GM18909 (cell line): ENCODE results near the gene MILR1.
A peak's percentile ranks its signal among the peaks of the same experiment; 100 is the strongest.
"Not testable (repeated sequence)": the region's sequence is repeated elsewhere in the genome, so short reads cannot be mapped to it uniquely, and the experiment has no call there.

ENCODE experiments used
- ATAC-seq: cut with Tn5 transposase; IDR thresholded peaks from one replicate; pipeline ENCODE4 v1.9.1; 2021; ENCODE audit warnings: mild to moderate bottlenecking; ENCODE audit not compliant: unreplicated experiment, poor library complexity

The MILR1 gene

DNA sequence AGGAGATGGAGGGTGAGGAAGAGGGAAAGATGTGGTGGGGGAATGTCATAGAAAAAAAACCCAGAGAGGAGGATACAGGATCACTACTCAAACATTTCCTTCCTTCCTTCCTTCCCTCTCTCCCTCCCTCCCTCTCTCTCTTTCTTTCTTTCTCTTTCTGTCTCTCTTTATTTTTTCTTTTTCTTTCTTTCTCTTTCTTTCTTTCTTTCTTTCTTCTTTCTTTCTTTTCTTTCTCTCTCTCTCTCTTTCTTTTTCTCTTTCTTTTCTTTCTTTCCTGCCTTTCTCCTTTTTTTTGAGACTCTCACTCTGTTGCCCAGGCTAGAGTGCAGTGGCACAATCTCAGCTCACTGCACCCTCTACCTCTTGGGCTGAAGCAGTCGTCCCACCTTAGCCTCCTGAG, 17.9 kb downstream of the MILR1 start:
- ATAC-seq = not testable (repeated sequence)

DNA sequence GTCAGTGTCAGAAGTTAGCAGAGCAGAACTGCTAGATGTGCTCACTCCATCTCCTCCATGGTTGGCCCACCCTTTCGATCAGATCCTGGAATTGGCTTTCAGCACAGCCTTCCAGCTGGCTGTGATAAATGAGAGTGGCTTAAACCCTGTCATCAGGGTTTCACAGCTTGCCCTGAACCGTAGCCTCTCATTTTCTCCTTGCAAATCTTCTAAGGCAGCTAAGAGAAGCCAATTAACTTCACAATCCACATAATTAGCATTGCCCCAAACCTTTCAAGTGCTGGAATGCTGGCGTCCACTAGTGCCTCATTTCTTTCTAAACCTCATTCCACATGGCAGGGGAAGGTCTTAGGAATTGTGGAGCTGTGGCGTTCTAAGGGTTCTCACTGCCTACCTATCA, 21.7 kb downstream of the MILR1 start:
- no peak for ATAC-seq

DNA sequence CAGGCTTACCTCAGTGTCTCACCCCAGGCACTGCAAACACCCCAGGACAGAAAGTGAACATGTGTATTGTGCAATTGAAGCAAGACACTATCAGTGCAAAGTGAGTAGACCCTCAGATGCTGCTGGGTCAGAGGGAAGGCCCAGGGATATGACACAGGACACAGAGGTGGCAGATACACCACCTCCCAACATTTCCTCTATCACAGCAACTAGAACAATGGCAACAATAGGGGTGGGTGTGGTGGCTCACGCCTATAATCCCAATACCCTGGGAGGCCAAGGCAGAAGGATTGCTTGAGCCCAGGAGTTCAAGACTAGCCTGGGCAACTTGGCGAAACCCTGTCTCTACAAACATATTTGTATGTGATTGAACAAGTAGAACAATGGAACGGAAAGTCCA, 22.5 kb downstream of the MILR1 start:
- no peak for ATAC-seq

DNA sequence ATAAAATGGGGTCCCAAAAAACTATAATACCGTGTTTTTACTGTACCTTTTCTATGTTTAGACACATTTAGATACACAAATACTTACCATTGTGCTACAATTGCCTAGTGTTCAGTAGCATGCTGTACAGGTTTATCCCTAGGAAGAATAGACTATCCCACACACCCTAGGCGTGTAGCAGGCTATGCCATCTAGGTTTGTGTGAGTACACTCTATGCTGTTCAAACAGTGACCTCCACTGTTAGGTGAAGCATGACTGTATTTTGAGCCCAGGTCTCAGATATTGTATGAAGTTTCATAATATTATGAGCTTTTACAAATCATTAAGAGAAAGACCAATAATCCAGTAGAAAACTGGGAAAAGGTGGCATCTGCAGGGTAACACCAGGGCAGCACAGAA, 23.6 kb downstream of the MILR1 start:
- ATAC-seq = no peak

DNA sequence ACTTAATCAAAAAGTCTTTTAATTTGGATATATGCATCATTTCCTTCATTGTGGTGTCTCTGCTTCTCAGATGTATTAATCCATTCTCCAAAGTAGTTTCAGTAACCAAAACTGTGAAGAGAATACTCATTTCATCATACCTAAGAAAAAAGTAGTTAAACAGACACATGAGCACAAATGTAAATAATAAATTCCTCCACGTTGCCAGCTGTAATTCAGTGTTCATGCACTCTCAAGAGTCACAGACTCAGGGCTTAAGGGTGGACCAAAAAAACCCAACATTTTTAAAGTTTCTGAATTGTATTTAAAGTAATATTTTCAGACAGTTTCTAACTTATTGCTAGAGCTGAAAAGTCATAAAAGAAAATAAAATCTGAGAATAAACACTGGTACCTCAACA, 28.9 kb downstream of the MILR1 start:
- ATAC-seq = no peak

DNA sequence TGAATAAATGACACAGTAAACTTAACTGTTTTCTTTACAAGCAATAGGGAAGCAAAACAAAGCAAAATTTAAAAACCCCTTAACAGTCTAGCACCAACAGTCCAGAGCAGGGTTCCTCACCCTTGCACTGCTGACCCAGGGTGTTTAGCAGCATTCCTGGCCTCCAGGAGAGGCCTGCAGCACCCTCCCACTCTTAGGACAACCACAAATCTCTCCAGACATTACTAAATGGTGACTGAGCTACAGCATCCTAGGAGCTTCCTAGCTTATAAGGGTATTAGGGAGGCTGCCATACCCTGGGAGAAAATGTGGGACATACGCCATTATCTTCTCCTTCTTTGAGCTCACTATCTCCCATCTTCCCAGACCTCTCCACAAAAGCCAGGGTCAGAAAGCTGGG, 32.0 kb downstream of the MILR1 start:
- ATAC-seq = no peak

DNA sequence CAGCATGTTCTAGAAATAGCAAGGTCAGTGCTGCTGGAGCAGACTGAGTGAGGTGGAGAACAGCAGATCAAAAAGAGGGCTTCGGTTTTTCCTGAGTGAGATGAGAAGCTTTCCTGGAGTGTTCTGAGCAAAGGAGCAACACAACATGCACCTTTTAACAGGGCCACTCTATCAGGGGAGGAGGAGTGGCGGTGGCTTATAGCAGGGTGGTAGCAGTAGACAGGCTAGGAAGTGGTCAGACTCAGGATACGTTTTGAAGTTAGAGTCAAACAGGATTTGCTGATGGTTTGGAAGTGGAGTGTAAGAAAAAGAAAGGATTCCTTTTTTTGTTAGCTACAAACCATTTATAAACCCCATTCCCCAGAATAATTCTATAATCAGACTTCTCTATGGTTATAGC, 35.5 kb downstream of the MILR1 start:
- ATAC-seq = no peak

DNA sequence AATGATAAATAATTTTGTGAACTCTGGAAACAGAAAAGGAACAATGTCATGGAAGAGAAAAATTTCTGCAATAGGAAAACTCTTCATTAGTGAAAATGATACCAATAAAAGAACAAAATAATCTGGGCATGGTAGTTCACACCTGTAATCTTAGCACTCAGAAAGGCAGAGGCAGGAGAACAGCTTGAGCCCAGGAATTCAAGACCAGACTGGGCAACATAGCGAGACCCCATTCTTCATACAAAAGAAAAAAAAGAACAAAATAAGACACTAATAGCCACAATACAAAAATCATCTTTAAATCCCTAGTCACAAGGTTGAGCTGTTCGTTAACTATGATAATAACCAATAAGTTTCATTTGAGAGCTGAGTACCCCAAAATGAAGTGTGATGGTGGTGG, 39.4 kb downstream of the MILR1 start:
- no peak for ATAC-seq

DNA sequence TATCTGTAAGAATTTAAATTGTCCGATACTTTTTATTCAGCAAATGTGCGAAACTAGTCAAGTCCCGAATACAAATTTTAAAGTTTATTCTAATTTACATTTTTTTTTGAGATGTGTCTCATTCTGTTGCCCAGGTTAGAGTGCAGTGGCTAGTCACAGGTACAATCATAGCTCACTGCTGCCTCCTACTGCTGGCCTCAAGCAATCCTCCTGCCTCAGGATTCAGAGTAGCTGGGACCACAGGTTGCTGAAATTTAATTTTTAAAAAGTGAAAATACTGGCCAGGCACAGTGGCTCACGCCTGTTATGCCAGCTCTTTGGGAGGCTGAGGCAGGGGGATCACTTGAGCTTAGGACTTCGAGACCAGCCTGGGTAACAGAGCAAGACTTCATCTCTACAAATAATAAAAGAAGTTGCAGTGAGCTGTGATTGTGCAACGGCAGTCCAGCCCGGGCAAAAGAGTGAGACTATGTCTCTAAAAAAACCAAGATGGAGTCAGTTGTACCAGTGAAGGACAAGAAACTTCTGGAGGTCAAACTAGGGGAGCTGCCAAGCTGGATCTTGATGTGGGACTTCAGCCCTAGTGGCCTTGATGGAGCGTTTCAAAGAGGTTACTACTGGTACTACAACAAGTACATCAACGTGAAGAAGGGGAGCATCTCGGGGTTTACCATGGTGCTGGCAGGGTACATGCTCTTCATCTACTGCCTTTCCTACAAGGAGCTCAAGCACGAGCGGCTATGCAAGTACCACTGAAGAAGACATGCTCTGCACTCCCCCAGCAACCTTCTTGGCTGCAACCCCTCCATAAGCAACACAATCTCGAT, 42.3 kb downstream of the MILR1 start:
- no peak for ATAC-seq

DNA sequence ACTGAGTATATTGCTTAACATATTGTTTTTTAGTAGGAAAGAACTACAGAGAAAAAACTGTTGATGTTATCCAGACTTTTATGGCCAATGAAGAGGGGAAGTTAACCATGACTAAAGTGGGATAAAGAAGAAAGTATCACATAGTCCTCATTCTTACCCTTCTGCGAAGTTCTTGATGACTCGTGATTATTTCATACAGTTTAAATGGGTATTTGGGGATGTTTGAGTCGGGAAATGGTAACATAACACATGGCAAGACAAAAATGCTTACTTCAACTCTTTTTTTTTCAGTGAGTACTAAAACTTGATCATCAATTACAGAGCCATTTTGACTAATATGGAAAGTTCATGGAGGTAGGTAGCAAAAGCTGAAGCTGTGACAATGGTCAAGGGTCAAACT, 43.1 kb downstream of the MILR1 start:
- no peak for ATAC-seq

DNA sequence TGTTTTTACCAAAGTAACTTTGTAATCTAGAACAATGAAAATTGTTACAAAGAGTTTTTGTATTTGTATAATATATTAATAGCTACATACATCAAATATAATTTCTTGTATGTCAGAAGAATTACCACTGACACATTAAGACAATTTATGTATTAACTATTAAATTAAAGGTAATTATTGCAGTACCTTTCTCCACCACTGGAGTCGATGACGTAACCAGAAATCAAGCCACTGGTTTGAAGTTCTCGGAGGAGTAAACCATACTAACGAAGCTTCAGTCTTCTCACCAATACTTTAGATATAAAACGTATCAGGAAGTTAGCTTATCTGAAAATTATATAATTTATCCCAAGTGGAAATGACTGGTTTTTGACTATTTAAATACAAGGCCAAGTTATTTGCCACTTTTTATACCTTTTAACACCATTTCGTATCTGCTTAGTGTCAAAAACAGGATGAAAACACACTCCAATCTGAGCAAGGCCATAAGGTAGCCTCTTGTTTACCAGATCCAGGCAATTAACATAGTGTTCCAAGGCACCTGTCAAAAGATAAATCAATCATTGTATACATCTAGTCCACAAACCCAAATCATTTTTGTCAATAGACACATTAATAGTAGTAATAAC, 43.7 kb downstream of the MILR1 start:
- ATAC-seq = no peak

DNA sequence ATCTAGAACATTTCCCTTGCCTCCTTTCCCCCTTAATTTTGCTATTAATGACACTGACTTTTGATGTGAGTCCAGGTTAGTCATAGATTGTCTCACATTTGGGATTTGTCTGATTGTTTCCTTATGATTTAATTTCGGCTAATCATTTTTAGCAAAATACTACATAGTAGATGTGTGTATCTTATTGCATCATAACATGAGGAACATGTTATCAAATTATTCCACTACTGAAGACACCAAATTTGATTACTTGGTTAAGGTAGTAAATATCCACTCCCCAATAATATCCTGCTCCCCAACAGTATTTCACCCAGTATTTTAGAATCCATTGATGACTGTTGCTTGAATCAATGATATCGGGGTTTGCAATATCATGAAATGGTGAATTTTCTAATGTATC, 45.2 kb downstream of the MILR1 start:
- ATAC-seq = no peak

DNA sequence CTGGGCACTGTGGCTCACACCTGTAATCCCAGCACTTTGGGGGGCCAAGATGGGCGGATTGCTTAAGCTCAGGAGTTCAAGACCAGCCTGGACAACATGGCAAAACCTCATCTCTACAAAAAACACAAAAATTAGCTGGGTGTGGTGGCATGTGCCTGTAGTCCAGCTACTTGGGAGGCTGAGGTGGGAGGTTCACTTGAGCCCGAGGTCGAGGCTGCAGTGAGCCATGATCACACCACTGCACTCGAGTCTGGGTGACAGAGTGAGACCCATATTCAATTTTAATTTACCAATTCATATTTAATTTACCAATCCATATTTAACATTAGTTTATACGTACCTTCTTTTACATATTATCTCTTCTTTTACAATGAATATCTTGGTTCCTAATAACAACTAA, 46.4 kb downstream of the MILR1 start:
- not testable (repeated sequence) for ATAC-seq

DNA sequence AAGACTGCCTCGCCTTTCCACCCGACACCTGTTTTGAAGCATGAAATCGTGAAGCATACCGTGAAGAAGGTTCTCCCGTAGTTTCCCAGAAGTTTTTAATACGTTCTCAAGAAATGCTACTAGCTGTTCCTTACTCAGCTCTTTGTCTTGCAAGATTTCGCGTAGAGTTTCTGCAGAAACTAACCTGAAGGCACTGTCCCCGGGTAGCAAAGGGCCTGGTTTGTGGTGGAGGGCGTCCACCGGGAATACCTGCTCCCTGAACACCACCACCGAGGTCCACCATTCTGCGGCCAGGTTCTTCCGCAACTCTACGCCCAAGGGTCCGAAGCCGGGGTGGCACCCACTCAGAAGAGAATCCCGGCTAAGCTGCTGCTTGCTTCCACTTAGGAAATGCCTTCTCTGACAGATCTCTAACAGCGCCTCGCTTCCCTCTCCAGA, 47.5 kb downstream of the MILR1 start:
- ATAC-seq = peak; percentile 3

DNA sequence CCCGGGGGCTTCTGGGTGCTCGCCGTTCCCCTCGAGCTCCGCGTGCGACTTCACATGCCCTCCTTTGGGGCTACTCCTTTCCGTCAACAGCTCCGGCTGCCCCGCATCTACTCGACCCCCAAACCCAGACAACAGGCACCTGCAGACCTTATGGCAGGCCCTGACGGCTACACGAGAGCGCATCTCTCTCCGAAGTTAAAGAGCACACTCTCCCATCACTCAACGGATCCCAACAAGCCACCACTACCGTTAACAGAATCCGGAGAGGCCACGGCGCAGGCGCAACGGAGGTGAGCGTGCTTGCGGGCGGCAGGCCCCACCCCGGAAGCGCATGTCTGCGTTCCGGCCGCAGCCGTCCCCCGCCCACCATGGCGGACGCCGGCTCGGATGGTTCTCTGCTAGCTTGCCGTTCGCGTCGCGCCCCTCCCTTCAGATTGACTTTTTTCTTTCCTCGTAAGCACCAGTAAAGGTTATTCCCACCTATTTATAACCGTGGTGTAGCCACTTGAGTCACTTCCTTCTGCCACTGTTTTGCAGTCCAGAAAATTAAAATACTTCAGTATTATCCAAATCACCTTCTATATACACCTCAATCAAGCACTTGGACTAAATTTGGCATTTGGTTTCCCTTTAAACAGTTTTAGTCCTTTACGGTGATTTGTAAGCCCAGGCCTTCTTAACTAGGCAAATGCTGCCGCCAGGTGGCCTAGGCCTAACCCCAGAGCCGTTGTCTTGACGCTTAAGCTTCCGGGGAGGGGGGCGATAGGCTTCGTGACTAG, 48.1 kb downstream of the MILR1 start, which contains the start of gene POLG2:
POLG2 (minus strand) TSS at position 269 of the 779 bp plus-strand sequence; CDS start at position 183, 86 bp downstream.
- peak; percentile 86 for ATAC-seq

DNA sequence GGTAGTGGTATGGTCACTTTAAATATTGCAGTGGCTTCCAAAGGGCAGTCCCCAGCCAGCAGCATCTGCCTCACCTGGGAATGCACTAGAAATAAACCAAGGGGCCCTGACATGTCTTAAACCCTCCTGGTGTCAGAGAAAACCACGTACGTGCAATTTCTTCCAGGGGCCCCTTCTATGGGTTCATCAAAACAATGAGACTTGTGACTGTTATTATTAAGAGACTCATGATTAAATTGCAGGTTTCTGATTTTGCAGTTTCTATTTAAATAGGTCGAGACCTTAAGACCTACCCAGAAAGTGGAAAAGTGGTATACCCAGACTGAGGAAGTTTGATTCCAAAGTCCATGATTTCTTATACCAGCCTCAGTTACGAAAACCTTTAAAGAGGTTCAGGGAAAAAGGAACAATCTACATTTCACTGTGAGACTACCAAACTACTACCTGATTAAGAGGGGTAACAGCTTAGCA, 48.7 kb downstream of the MILR1 start:
- no peak for ATAC-seq

DNA sequence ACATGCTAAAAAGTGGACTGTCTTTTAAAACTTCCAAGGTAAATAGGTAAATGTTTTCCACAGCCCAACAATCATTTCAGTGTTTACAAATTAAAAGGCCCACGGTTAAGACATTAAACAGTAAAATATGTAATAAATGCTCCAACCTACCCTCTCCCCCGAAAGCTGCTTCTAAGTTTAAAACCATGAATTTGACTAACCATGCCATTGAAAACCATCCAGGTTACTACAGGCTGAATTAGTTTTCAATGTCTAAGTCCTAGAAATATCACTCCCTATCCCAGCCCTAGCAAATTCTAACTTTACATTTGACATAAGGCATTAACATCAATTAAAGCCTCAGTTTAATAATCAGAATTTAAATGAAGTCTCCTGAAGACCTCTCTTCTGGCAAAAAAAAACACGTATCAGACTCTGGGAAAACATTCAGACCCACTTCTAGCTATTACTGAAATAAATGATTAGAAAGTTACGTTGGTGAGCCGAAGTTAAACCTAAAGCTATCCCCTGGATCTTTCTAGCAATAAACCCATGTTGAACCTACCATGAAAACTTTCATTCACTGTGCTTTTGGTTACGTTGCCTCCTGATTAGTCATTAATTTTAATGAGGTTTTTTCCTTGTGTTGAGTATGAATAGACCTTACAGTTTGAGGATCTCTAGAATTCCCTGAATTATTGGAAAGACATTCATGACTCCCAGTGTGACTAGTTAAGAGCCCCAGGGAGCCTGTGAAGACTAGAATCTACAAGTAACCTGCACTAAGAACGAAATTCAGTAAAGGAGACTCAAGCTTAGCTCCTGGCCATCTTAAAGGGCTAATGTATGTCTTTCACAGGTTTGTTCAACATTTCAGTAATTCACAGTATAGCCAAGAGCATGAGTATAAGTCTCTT, 49.6 kb downstream of the MILR1 start:
- no peak for ATAC-seq

DNA sequence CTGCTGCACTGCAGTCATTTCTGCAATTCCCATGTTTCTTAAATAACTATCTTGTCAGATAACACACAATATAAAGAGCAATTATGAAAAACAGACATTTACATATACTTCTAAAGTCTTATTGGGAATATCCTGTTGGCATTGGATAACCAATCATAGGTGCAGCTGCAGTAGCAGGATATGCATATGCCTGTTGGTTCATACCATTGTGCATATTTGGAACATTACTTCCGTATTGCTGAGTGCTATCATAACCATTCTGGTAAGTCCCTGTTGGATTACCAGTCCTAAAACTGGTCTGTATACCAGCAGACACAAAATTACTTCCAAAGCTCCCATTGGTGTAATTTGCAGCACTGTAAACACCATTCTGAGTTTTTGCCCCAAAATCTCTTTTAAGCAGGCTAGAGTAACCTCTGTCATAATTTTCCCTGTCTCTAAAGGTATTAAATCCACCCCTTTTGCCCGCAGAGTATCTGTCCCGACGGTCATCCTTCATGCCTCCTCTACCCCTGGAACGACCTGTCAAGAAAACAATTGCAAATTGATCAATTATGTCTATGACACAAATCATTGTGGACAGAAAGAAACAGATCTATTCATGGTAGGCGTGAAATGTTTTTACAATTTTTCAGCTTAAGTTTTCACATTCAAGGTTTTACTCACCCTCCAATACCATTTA, 51.0 kb downstream of the MILR1 start:
- no peak for ATAC-seq

DNA sequence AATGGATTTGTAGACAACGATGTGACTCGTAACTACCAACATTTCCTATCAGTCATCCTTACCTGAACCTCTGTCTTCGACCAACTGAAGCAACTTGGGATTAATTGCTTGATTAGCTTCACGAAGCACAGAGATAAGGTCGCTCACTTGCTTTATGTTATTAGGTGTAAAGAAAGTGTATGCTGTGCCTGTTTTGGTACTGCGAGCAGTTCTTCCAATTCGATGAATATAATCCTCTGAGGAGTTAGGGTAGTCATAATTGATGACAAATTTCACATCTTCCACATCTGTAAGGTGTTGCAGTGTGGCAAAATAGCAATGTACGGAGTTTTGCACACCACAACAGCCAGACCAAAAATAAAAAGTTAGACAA, 51.6 kb downstream of the MILR1 start:
- no peak for ATAC-seq
